GM21528 (cell line): Measurements from ENCODE around the gene SEC11A.
A peak's percentile ranks its signal among the peaks of the same experiment; 100 is the strongest.

Source experiments
- ATAC-seq: cut with Tn5 transposase; IDR thresholded peaks from one replicate; pipeline ENCODE4 v1.9.1; 2021; ENCODE audit warnings: mild to moderate bottlenecking, moderate library complexity; ENCODE audit not compliant: unreplicated experiment, low FRiP score

The SEC11A gene

DNA sequence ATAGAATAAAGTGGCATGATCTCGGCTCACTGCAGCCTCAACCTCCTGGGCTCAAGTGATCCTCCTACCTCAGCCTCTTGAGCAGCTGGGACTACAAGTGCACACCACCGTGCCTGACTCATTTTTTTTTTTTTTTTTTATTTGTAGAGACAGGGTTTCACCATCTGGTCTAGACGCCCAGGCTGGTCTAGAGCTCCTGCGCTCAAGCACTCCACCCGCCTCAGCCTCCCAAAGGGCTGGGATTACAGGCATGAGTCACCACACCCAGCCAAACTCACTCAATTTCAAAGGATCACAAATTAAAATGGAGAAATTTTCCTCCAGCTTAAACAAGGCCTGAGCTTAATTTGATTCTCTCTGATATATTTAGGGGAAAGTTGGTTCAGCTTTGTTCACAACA, 30.6 kb downstream of the SEC11A start:
- no peak for ATAC-seq

DNA sequence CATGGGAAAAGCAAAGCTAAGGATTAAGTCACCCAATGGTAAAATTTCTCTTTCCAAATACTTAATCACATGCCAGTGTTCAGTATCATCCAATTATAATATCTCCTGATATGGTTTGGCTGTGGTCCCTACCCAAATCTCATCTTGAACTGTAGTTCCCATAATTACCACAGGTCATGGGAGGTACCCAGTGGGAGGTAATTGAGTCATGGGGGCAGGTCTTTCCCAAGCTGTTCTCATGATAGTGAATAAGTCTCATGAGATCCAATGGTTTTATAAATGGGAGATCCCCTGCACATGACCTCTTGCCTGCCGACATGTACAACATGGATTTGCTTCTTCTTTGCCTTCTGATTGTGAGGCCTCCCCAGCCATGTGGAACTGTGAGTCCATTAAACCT, 31.8 kb downstream of the SEC11A start:
- no peak for ATAC-seq

DNA sequence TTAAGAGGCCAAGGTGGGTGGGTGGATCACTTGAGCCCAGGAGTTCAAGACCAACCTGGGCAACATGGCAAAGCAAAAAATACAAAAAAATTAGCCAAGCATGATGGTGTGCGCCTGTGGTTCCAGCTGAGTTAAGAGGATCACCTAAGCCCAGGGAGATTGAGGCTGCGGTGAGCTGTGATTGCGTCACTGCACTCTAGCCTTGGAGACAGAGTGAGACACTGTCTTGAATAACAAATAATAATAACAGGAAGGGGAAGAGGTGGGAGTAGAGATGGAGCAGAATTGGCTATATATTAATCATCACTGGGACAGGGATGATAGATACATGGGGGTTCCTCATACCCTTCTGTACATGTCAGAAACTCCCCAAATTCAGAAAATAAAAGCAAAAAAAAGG, 34.1 kb downstream of the SEC11A start:
- ATAC-seq = no peak

DNA sequence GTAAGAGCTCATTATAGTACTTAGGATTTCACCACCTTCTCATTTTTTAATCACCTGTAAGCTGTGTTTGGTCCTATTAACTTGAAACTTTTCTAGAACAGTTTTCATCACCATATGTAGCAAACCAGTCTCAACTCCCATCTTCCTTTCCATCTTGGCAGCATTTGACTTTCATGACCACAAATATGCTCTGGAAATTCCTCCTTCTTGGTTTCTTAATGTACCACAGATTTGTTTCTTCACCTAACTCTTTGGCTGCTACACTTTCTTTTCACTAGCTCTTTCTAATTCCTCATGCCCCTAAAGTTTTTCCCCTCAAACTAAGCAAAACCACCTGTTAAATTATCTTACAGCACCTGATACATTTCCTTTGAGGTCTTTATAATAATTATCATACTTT, 44.7 kb downstream of the SEC11A start:
- ATAC-seq = no peak

DNA sequence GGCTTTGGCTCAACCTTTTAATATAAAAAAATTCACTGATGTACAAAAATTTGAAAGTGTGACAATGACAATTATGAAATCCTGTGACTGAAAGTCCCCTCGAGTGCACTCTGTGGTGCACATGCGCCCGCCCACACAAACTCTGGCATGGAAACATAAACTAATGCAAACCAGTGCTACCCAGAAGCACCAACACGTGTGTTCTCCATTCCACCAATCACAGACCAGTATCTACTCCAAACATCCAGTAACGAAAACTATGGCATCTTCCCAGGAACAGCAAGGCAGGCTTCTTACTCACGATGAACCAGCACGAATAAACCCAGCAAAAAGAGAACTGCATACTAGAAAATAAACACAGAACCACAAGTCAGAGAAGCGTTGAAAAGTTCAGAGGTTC, 46.2 kb downstream of the SEC11A start:
- no peak for ATAC-seq

DNA sequence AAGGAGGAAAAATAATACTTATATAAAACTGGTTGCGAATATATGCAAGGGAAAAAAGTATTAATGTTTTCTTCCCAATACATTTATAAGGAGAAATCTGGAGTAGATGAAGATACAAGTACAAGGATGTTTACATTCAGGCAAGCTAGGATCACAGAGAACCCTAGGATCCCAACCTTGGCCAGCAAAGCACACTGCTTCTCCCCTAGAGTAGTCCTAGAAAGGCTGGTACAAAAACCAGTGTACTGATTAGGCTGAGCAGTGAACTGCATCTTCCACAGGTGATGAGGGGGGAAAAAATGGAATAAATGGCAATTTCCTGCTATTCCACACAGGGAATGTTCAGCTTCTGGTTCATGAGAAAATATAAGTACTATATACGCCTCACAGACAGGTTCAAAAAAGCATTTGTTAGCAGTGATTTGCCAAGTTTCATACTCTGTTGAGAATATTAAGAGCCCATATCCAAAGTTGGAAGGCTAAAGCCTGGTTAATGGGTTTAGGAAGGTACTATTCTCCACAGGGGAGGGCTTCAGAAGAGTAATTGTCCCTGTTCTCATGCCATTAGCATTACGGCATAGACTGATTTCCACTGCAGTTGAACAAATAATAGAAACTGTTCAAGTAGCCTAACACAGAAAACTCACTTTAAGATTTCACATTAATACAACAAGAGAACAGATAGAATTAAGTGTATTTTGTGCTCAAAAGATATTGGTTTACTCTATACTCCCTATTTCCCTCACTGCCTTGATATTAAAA, 47.5 kb downstream of the SEC11A start:
- ATAC-seq = no peak

DNA sequence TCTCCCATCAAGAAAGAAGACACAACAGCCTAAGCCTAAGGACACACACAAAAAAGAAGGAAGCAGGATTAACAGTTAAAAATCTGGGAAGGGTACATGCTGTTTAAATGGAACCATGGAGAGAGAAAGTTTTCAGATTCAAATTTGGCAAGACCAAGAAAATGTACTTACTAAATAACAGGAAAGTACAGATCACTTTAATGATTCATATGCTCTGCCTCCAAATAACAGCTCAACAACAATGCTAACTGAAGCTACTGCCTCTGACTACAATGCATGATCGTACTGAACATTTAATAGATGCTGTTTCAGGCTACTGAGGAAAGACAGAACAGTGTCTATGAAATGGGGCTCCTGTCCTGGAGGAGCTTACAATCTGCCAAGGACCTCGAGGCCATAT, 49.6 kb downstream of the SEC11A start:
- no peak for ATAC-seq

DNA sequence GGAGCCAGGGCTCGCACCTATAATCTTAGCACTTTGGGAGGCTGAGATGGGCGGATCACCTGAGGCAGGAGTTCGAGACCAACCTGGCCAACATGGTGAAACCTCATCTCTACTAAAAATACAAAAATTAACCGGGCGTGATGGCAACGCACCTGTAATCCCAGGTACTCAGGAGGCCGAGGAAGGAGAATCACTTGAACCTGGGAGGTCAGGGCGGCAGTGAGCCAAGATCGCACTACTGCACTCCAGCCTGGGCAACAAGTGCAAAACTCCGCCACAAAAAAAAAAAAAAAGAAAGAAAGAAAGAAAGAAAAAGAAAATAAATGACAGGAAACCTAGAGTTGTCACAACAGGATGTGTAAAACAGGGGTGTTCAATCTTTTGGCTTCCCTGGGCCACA, 54.9 kb downstream of the SEC11A start:
- no peak for ATAC-seq

DNA sequence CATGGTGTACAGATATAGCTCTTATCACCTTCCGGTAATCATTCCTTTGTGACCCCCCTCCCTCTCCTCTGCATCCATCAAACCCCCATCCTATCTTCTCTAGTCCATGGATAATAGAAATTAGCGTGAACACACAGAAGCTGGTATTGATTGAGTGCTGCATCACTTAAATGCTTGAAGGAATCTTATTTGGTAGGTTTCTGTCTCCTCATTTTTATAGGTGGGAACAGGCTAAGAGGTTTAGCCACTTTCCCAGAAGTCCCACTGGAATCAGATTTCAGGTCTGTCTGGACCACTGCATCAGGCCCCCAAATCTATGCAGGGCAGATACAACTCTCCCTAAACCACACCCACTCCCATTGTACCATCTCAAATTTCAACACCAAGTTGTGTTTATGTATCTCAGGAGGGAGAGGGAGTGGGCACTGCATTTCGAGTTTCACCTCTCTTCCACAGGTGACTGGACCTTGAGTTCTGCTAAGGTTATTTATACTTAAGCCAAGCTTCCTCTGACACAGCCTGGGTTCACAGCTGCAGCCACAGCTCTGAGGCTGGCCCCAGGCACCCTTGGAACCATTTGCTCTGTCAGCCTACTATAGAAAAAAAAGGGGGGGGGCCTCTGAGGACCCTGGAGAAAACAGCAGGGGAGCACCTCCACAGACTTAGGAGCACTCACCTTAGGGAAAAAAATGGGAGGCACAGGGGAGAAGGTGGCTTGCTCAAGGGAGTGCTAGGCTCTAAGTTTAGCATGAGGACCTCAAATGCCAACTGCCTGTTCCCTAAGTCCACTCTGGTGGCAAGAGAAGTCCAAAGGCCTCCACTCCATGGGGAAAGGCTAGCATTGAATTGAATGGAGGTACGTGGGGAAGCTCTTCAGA, 55.8 kb downstream of the SEC11A start:
- ATAC-seq = no peak

DNA sequence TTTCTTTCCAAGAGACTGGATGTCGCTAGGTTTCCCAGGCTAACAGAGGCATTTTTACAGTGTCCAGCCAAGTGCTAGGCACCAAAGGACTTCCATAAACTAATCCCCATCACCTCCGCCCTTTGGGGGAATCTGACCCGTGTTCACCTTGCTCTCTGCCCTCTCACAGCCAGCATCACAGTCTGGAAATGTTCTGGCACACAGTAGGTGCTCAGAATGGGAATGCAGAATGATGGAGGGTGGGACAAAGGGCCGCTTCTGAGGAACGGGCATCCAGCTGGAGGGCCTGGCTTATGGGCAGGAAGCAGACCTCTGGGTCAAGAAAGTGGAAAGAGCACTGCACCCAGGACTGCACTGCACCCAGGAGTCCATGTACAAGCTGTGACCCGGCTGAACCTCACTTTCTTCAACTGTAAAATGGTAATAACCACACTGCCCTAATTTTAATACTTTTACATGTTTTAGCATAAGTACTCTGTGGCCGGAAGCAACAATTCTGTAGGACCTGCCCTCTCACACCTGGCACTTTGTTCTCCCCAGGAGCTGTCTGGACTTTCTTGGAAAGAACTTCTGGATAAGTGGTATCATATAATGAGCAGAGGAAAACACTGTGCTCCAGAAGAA, 57.0 kb downstream of the SEC11A start:
- no peak for ATAC-seq

DNA sequence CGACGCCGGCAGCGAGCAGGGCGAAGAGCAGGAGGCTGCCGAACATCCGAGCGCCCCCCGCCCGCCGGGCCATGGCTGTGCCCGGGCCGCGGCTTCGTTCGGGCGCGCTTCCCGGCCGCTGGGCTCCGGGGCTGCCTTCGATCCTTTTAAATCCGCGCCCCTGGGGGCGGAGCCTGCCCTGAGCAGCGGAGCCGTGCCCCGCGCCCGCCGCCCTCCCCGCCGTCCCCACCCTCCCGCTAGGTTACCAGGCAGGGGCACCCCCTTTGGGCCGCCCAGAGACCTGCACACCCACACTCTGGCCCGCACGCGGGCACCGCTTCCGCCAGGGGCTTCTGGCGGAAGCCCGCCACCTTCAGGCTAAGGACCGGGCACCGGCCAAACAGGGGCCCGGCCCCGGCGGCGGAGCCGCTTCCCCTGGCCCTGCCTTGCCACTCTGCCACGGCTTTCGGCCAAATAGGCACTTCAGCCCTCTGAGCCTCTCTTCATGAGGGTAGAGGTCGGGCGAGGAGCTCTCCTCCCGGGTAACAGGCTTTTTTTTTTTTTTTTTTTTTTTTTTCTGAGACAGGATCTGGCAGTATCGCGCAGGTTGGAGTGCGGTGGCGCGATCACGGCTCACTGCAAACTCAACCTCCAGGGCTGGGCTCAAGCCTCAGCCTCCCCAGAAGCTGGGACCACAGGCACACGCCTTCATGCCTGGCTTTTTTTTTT, 57.7 kb downstream of the SEC11A start, which contains the start of gene NMB:
TSS of gene NMB (minus strand) at position 120 of the 708 bp plus-strand sequence. CDS start at position 73, 47 bp downstream.
- peak; percentile 61 for ATAC-seq

DNA sequence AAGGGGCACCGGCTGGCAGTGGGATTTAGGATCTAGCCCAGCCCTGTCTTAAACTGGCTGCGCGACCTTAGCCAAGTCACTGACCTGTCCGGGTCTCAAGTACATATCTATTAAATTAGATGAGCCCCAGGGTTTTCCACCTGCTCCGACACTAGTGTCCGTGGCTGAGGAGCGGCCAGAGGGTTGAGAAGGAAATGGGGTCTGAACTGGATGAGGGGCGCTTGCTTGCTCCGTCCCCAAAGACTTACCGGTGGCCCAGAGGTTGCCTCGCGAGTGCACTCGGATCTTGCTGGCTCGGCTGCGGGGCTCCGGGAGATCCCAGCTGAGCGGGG, 58.2 kb downstream of the SEC11A start:
- ATAC-seq = no peak

DNA sequence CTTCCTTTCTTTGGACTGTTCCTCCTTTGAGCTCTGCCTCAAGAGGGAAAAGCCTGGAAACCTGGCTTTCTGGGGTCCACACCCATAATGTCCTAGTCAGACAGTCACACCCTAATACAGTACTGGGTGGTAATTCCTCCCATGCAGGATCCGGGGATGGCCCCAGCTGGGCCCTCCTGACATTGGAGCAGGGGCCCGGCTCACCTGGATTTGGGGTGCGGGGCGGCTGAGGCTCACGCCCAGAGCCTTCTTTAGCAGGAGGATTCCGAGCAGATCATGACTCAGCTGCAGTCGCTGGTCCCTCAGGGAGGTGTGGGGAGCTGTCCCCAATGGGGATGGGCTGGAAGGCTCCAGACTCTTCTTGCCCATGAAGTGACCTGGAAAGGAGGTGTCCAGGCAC, 59.0 kb downstream of the SEC11A start:
- ATAC-seq = no peak

DNA sequence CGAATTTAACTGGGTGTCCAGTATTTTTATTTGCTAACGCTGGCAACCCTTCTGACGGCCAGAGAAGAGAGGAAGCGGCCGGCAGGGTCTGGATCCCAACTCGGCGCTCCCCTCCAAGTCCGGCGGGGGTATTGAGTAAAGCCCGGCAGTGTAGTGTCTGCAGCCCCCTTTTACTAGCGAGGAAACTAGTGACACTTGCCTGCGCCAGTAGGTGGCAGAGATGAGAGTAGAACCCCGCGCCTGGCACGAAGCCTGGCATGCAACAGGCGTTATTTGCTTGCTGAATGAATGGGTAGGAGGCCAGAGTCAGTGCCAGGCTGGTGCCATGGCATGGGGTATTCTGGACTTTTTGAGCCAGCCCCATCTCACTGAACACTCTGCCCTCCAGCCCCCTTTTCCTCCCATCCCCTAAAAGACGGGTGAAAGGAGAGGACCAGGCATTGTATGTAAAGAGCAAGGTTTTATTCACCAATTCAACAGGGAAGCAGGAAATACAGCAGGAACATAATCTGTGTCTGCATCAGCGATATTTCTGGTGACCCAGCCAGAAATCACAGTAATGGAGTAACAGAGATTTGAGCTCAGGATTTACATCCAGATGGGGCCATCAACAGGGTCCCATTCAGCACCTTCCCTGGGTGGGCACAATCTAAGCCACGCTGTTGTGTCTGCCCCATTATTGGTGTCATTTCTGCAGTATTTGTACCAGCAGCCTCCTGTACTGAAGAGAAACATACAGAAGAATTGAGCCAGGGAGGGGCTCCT, 61.1 kb downstream of the SEC11A start:
- no peak for ATAC-seq

DNA sequence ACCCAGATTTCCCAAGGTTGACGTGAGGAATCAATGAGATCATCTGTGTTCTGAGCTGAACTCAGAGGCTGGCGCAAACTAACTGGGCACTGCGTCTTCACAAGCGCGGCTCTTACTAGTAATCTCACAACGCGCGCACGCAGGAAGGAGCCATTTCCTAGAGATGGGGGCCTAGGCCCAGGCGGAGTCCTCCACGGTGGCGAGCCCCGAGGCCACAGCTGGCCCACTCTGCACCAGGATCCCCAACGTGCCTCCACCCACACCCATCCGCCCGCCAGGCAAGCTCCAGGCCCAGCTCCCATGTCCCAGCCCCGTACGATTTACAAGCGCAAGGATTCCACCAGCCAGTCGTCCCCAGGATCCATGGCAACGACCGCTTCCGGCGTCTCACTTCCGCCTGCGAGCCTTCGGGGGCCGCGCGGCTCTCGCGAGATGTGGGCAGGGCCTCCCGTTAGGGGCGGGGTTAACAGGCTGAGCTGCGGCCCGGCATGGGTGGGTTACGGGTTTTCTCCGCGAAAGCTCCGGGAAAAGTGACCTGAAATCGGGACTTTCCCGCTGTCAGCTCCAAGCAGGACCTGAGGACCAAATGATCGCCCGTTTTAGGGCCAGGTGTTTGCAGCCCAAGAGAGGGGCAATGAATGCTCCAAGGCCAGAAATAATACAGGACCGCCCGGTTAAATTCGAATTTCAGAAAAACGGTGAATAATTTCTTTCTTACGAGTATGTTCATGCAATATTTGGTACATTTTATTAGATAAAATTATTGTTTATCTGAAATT, 61.8 kb downstream of the SEC11A start, which contains the start of gene WDR73:
TSS of gene WDR73 (minus strand) at position 374 of the 779 bp plus-strand sequence. CDS start at position 365, 9 bp downstream.
- ATAC-seq = peak; percentile 91

DNA sequence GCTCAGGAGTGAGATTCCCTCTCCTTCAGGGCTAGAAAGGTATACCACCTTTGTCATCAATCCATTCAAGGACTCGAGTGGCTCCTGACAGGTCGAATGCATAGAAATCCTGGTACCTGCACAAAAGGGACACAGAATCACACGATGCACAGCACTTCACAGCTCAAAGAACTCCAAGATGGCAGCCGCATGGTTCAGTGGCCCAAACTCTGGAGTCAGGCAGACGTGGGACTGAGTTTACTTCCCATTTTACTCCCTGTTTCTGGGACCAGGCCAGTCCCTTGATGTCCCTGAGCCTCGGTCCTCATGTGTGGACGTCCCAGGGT, 62.4 kb downstream of the SEC11A start:
- no peak for ATAC-seq

DNA sequence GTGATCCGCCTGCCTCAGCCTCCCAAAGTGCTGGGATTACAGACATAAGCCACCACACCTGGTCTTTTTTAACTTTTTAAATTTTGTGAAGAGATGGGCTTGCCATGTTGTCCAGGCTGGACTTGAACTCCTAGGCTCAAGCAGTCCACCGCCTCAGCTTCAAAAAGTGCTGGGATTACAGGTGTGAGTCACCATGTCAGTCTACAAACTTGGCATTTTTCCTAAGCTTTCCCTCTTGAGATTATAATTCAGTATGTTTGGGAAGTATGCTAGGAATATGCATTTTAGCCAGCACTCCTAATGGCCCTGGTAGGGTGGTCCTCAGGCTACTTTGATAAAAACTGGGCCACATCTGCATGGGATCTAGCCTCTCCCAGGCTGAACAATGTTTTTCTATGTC, 66.2 kb downstream of the SEC11A start:
- ATAC-seq = no peak

DNA sequence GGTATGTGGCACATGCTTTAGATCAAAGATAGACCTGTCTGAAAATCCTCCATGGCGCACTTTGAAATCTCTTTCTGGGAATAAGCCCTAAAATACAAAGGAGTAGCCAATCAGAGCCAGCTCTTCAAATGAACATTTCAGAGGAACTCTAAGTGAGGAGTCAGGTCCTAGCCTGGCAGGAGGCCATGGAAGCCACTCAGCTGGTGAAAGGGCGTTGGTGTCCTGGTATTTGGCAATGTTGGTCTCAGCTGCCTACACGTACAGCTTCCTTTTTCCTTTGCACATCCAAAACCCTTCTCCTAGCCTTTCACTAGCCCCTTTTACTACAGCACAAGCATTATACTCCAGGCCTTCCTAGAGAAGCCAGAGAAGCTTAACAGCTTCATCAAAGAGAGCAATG, 67.4 kb downstream of the SEC11A start:
- no peak for ATAC-seq

DNA sequence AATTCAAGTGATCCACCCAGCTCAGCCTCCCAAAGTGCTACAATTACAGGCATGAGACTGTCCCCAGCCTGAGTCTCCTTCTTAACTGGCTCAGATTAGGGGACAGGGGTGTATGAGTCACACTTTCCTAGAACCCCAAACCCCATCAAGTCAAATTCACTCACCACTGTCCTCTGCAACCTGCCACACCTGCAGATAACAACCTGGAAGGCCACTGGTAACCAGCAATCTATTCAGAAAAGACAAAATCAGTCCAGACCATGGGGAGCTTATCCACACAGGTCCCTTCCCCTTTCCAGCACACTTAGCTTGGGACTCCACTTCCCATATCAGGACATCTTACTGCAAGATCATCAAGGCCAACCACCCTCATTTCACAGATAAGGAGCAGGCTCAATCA, 68.2 kb downstream of the SEC11A start:
- no peak for ATAC-seq
